HEK293 (cell line): ENCODE data around the gene SZT2.

Experiments
- BCL11A ChIP-seq: fragments of 450-650 bp; formaldehyde crosslinking; IDR thresholded peaks from 2 replicates; pipeline ENCODE4 v1.5.1; 2016; ENCODE audit warnings: low read depth, missing biosample characterization, missing genetic modification characterization
- CTCF ChIP-seq: fragments of 450-650 bp; formaldehyde crosslinking; IDR thresholded peaks from 2 replicates; pipeline ENCODE4 v1.5.1; 2016; ENCODE audit warnings: missing biosample characterization, missing genetic modification characterization
- REPIN1 ChIP-seq: fragments of 450-650 bp; formaldehyde crosslinking; IDR thresholded peaks from 2 replicates; pipeline ENCODE4 v1.5.1; 2017; ENCODE audit warnings: missing biosample characterization, missing genetic modification characterization, low read depth
- REST ChIP-seq: fragments of 450-650 bp; formaldehyde crosslinking; IDR thresholded peaks from 2 replicates; pipeline ENCODE4 v1.5.1; 2016; ENCODE audit warnings: missing biosample characterization, missing genetic modification characterization
- TCF7L2 ChIP-seq: IDR thresholded peaks from 2 replicates; pipeline ENCODE4 v1.6.1; 2011; ENCODE audit warnings: low read depth, mild to moderate bottlenecking, inconsistent platforms, low read length, moderate library complexity, borderline replicate concordance
- YY1 ChIP-seq: fragments of 450-650 bp; formaldehyde crosslinking; IDR thresholded peaks from 2 replicates; pipeline ENCODE4 v1.5.1; 2018; ENCODE audit warnings: missing biosample characterization, missing genetic modification characterization
- ZBTB7A ChIP-seq: fragments of 450-650 bp; formaldehyde crosslinking; IDR thresholded peaks from 2 replicates; pipeline ENCODE4 v1.5.1; 2016; ENCODE audit warnings: low read depth, missing biosample characterization, missing genetic modification characterization
- ZNF223 ChIP-seq: fragments of 450-650 bp; formaldehyde crosslinking; IDR thresholded peaks from 2 replicates; pipeline ENCODE4 v1.5.1; 2016; ENCODE audit warnings: missing biosample characterization, missing genetic modification characterization
- ZNF530 ChIP-seq: fragments of 450-650 bp; formaldehyde crosslinking; IDR thresholded peaks from 2 replicates; pipeline ENCODE4 v1.5.1; 2016; ENCODE audit warnings: low read depth, missing biosample characterization, missing genetic modification characterization
- ZNF596 ChIP-seq: fragments of 450-650 bp; IDR thresholded peaks from 2 replicates; pipeline ENCODE4 v1.5.0; 2018; ENCODE audit warnings: missing biosample characterization, mild to moderate bottlenecking, missing genetic modification characterization, moderate library complexity
- ZNF626 ChIP-seq: fragments of 450-650 bp; sonication (Bioruptor Pico); formaldehyde crosslinking; IDR thresholded peaks from 2 replicates; pipeline ENCODE4 v1.5.1; 2018; ENCODE audit warnings: missing biosample characterization, missing genetic modification characterization, inconsistent platforms
- ZNF843 ChIP-seq: fragments of 450-650 bp; formaldehyde crosslinking; IDR thresholded peaks from 2 replicates; pipeline ENCODE4 v1.5.1; 2016; ENCODE audit warnings: missing biosample characterization, missing genetic modification characterization

- TF ChIP-seq CTCF, result no peak
- TF ChIP-seq BCL11A (tag by site-specific recombination), result no peak
- TF ChIP-seq TCF7L2, result no peak
- TF ChIP-seq REST, result no peak
- no peak for TF ChIP-seq ZNF626 (tag by site-specific recombination)
- no peak for TF ChIP-seq REPIN1
- no peak for TF ChIP-seq ZNF223 (tag by site-specific recombination)
- TF ChIP-seq ZNF843 (tag by site-specific recombination), result no peak
- no peak for TF ChIP-seq ZNF530 (tag by site-specific recombination)
- TF ChIP-seq YY1 (tag by site-specific recombination), result no peak
- TF ChIP-seq ZBTB7A (tag by site-specific recombination), result no peak
- no peak for TF ChIP-seq ZNF596
These were observed 20.9 kb downstream of the SZT2 start for GRCh38 chr1:43410571-43410970.
